NCI-H446 treated with DMSO at 0.1 percent for 48 hours (cell line): ENCODE results near the gene TMEM14A.
"Not testable (repeated sequence)": the region's sequence is repeated elsewhere in the genome, so short reads cannot be mapped to it uniquely, and the experiment has no call there.

Source experiments
- DNase-seq: peaks from one replicate; lab custom pipeline; 2025; lab: John Stamatoyannopoulos, UW

The TMEM14A gene

DNA sequence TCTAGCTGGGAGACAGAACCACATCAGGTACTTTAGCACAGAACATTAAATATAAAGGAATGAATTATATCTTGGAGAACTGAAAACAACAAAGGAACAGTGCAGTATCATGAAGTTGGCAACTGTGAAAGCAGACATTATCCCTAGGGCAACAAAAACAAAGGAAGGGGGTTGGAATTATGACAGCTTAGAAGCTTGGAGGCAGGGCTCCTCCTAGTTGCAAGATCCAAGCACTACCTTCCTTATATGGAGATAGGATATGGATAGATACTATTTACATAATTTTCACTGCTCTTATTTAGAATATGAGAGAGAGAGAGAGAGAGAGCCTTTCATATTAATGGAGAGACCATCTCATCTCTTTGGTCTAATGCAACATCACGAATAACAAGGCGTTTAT lies 27.0 kb downstream of the TMEM14A start:
- no peak for DNase-seq

DNA sequence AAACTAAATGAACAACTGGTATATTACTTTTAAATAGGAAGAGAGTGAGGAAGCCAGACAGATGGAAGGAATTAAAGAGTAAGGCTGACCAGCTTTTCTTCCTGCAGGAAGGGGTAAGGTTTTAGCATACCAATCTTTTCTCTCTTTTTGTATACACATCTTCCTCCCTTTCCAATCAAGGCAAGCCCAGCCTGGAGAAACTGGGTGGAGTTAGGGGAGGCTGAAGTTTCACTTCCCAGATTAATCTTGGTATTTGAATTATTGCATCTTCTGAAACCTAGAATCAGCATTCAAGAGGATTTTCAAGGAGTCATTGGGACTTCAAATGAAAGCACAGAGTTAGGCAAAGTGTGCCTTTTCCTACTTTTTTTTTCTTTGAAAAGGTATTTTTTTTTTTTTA lies 33.1 kb downstream of the TMEM14A start:
- DNase-seq: no peak

DNA sequence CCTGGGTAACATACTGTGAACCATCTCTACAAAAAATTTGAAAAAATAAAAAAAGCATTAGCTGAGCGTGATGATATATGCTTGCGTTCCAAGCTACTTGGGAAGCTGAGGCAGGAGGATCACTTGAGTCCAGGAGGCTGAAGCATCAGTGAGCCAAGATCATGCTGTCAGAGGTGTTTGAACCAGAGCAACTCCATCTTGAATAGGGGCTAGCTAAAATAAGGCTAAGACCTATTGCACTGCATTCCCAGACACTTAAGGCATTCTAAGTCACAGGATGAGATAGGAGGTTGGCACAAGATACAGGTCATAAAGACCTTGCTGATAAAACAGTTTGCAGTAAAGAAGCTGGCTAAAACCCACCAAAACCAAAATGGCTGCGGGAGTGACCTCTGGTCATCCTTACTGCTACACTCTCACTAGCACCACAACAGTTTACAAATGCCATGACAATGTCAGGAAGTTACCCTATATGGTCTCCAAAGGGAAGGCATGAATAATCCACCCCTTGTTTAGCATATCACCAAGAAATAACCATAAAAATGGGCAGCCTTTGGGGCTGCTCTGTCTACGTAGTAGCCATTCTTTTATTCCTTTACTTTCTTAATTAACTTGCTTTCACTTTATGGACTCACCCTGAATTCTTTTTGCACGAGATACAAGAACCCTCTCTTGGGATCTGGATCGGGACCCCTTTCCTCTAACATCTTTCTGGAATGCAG lies 34.0 kb downstream of the TMEM14A start:
- DNase-seq: not testable (repeated sequence)

DNA sequence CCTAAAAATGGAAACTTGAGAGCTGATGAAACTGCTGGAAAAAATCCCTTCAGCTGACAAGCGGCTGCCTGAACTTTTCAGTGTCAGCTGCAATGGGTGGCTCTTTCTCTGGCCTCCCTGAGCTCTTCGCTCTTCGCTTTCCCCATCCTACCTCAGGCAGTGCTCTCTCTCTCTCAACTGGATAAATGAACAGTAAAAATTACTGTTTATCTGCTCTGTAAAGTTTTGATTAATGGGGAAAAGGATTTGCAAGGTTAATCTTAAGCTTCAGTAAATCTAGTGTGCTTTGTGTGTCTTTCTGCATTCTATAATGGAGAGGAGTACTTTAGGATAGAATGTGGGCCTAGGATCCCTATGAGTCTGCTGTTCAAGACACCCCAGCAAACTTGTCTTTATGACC lies 35.1 kb downstream of the TMEM14A start:
- DNase-seq: no peak

DNA sequence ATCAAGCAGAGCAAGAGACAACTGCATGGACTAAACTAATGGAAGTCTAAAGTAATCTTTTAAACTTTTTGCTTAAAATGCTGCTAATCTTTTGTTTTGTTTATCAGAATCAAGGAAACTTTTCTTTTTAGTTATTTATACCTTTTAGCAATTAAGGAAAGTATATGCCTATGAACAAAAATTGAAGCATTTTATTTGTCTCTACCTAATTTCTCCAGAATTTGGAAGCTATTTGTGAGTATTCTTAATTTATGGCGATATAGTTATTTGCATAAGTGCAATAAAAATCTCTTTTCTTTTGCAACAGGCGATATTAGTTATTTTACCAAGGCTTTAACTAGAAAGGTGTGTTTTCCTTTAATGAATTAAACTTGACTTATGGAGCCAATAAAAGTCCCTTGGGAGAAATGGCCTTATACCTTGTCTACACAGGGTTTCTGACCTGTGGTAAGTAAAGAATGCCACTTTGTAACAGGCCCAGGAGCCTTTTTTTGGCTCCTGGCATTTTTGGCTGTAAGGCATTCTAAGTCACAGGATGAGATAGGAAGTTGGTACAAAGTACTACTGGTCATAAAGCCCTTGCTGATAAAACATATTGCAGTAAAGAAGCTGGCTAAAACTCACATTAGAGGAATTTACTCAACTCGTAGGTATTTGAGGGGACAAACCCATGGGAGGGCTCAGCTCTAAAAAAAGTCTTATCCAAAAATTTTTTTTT lies 37.2 kb downstream of the TMEM14A start:
- no peak for DNase-seq

DNA sequence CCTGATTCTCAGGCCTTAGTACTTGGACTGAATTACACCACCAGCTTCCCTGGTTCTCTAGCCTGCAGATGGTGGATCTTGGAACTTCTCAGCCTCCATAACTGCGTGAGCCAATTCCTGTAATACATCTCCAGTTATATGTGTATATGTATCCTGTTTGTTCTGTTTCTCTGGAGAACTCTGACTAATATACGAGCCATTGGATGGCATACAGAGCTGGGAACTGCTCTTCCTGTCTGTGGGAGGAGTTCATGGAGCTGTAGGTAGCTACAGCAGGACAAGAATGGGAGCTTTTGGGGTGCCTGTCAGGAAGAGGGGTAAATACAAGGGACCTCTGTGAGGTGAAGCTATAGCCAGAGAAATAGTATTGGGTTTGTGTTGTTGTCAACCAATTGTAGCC lies 41.2 kb downstream of the TMEM14A start:
- DNase-seq: no peak

DNA sequence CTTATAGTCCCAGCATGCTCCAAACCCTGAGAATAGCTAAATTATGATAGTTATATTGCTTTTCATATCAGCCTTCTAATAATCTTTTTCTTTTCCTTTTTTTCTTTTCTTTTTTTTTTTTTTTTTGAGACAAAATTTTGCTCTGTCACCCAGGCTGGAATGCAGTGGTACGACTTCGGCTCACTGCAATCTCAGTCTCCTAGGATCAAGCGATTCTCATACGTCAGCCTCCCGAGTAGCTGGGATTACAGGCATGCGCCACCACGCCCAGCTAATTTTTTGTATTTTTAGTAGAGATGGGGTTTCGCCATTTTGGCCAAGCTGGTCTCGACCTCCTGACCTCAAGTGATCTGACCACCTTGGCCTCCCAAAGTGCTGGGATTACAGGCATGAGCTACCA lies 43.8 kb downstream of the TMEM14A start:
- not testable (repeated sequence) for DNase-seq

DNA sequence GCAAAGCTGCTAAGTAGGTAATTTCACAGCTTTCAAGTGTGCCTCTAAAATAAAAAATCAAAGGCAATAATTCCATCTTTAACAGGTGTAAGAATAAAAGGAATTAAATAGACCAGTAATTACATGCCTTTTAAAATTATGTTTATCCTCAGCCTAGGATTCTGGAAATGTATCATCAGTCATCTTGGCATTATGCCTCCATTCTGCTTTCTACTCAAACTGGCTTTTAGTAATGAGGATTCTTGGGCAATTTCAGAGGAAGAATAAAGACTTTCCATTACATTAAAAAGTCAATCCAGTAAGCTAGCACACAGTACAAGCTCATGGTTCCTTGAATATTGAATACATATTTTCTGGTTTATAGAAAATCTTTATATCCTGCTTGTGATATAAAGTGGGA lies 47.6 kb downstream of the TMEM14A start:
- DNase-seq: no peak

DNA sequence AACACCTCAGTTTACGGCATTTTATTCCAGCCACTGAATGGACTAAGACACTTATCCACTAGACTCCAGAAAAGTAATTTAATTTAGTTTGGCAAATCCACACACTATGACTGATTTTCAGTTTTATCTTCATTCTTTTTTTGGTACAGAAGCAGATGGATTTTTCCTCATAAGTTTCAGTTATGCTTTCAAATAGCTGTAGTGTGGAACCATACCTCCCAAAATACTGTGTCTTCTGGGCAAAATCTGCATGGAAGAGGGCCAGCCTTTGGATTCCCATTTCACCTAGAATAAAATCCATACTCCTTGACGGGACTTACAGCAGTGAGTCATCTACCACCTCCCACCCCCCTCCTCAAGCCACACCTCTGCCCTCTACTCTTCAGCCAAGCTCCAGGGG lies 49.4 kb downstream of the TMEM14A start:
- no peak for DNase-seq

DNA sequence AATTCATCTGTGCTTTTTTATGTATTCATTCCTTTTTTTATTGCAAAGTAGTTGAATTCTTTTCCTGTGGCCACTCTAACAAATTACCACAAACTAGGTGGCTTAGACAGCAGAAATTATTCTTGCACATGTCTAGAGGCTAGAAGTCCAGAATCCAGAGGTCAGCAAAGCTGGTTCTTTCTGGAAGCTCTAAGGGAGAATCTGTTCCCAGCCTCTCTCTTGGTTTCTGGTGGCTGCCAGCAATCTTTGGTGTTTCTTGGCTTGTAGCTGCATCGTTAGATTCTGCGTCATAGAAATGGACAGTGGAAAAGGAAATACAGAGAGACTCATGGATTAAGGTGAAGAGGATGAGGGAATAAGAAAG lies 53.1 kb downstream of the TMEM14A start:
- no peak for DNase-seq

DNA sequence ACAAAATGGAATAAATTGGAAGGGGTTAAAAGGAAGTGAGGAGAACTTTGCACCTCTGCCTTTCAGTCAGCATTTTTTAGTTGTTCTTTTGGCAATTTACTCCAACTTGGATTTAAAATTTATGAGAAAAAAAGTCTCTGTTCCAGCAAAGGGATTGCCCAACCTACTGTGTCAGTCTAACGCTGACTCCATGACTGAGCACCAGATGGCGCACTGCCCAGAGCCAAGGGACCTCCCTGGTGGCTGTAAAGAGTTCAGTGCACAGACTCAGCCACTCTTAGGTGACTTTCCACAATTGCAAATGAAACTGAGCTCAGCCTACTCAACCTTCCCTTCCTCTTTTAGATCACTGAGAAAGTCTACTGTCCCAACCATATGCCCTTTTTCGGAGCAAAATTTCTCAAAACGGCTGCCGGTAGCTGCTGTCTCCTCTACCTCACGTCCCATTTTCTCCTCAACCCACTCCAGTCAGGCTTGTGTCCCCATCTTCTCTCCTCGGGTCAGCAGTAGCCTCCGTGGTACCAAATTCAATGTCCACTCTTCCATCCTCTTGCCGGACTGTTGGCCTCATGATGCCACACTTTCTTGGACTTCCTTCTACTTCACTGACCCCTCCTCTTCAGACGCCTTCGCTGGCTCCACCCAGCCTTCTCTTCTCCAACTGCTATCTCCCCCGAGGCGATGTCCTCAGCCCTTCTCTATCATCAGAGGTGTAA lies 53.7 kb downstream of the TMEM14A start:
- peak; percentile 18 for DNase-seq

DNA sequence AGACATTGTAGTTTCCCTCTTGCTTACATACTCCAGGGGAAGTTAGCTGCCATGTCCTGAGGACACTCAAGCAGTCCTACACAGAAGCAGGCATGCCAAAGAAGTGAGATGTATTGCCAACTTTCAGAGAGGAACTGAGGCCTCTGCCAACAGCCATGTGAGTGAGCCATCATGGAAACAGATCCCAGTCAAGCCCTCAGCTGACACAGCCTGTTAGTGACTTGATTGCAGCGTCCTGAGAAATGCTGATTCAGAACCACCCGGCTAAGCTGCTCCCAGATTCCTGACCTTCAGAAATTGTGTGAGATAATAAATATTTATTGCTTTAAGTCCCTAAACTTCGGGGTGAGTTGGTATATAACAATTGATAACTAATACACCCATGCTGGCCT lies 54.2 kb downstream of the TMEM14A start:
- DNase-seq: peak; percentile 38

DNA sequence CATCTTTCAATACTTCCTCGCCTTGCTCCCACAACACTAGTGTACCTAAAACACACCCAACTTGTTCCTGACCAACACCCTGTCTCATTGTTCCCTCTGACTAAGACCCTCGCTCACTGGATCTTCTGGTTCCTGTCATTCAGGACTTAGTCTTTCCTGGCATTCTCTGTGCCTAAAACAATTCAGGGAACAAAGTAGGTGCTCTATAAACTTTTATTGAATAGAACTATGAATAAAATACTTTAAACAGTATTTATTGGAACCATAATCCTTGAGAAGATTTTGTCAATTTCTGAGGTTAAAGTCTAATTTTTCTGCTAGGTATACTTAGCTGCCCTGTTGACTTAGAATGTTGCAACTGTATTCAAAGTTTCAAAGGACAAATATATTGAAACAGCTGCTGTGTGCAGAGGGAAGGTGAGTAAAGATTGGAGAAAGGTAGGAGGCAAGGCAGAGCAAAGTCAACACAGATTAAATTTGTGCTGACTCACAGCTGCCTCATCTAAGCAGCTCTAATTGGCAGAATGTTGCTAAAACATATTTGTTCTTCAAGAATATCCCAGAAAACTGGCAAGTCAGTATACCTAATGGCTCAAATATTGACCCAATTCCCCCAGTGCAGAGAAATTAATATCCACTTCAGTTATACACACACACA lies 54.8 kb downstream of the TMEM14A start:
- no peak for DNase-seq

DNA sequence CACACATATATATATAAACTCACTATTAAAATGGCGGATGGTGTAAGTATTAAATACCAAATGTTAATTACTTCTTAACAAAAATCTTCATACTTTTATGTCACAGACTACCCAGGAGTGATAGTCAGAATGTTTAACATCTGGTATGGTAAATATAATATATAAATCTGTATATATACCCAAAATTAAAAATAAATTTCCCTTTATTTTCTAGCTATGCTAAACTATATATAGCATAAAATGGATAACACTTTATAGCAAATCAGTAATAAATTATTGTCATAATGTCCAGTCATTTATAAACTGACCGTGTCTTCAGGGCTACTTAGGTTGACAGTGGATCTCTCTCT lies 55.3 kb downstream of the TMEM14A start:
- no peak for DNase-seq

DNA sequence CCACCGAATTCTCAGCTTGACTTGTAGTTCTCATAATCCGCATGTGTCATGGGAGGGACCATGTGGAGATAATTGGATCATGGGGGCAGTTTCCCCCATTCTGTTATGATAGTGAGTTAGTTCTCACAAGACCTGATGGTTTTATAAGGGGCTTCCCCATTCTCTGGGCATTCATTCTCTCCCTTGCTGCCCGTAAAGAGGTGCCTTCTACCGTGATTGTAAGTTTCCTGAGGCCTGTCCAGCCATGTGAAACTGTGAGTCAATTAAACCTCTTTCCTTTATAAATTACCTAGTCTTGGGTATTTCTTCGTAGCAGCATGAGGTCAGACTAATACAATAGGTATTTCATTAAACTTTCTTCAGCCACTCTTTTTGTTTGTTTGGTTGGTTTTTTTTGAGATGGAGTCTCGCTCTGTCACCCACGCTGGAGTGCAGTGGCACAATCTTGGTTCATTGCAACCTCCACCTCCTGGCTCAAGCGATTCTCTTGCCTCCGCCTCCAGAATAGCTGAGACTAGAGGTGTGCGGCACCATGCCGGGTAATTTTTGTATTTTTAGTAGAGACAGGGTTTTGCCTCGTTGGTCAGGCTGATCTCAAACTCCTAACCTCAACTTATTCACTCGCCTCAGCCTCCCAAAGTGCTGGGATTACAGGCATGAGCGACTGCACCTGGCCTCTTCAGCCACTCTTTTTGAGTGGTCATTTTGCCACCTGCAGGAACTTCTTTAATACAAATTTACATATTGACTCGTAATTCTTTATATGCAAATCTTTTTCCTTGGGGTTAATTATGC lies 56.0 kb downstream of the TMEM14A start:
- no peak for DNase-seq

DNA sequence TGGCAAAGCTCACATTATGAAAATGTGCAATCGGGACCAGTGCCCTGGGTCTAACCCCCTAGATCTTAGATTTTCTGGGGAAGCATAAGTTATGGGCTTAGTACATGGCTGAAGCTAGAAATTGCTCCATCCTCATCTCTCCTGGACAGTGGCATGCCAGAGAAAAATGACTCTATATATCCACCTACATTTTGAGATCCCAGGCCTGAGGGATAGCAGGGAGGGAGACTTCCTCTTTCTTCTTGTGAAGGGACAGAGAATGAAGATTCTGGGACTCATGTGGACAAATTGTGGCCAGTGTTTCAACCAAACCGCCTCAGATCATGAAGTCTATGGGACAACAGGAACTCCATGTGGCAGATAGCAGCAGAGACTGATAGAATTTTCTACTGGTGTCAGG lies 57.0 kb downstream of the TMEM14A start:
- no peak for DNase-seq

DNA sequence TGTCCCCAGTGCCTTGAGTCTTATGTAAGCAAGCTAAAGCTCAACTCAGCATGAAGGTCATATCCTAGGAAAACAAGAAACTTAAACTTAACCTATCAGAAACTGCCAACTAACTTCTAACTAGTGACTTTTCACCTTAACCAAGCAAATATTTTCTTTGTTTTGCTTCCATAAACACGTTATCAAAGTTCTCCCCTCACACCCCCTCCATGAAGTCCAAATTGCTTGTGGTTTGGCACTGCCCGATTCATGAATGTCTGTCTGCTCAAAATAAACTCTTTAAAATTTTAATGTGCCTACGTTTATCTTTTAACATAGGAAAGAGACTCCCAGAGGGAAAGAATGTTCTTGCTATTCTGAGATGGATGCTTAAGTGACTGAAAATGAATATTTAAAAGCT lies 57.5 kb downstream of the TMEM14A start:
- no peak for DNase-seq

DNA sequence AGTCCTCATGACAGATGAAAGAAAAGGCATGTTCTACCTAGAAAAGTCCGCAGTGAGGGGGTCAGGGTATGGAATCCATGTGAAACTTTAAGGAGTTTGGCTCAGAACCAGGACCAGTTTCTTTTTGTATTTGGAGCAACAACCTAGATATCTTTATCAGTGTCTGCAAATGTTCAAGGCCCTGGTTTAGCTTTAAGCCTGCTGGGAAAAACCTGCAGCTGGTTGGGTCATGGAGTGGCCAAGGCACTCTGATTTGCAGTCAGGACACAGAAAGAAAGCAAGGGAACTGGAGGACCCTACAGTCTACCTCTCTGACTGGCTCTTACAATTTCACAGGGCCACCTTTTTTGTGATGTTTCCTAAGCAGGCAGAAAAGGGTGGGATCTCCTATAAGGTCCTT lies 58.7 kb downstream of the TMEM14A start:
- DNase-seq: no peak

DNA sequence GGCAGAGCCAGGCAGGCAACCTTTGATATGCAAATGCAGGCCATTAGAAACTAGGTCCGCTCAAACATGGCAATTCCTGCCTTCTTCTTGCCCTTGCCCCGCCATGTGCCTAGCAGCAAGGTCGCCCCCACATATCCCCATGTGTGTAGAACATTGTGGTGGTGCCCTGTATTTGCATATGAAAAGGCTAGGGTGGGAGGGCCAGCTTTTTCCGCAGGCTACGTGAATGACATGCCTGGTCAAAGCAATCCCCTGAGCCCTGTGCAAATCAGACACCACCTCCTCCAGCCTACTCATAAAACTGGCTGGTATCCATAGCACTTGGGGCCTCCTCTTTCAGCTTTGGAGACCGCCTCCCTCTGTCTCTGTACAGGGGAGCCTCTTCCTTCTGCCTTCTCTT lies 60.8 kb downstream of the TMEM14A start:
- no peak for DNase-seq

DNA sequence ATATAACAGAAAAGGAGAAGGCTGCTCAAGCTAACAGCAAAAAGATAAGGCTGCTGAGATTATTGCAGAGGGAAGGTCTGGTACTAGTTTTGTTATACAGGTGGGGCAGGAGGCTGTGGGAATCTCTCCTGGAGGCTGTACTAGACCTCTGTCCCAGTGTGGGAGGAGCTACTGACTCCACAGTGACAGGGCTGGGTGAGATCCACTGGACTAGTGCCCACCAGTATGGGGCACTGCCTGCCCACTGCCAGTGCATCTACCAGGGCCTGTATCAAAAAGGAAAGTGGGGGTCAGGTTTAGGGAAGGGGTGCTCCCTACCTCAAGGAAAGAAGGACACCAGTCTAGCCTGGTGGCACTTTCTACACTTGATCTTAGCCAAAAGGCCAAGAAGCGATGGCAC lies 62.3 kb downstream of the TMEM14A start:
- DNase-seq: no peak

DNA sequence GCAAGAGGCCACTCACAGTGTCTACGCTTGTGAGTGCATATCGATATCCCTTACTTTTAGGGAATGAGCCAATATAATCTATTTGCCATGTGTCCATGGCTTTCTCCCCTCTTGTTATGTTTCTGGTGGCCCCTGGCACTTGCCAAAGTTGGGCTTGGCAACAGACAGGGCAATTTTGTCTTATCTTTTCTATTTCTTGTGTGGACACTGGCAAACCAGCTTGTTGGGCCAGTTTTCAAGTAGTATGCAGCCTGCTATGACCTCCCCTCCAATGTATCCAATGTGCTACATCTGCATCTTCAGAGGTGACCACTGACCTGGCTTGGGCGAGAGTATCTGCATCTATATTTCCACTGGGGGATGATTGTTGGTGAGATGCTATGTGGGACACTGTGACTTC lies 63.2 kb downstream of the TMEM14A start:
- no peak for DNase-seq

DNA sequence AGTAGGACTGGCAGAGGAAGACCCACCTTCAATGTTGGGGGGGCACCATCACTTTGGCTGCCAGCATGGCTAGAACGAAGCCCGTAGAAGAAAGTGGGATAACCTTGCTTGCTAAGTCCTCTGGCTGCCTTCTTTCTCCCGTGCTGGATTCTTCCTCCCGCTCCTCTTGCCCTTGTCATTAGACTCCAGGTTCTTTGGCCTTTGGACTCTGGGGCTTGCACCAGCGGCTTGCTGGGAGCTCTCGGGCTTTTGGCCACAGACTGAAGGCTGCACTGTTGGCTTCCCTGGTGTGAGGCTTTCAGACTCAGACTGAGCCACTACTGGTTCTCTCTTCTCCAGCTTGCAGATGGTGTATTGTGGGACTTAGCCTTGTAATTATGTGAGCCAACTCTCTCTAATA lies 64.2 kb downstream of the TMEM14A start:
- DNase-seq: no peak
